Naive B cell (primary cell): ENCODE data around the gene ACER2. TPM values are rescaled to one million over a fixed set of nuclear protein-coding genes. Genes with fewer than 3 reads are reported as not detected.
A peak's percentile ranks its signal among the peaks of the same experiment; 100 is the strongest.
"Not testable (repeated sequence)": the region's sequence is repeated elsewhere in the genome, so short reads cannot be mapped to it uniquely, and the experiment has no call there.

Experiments
- ATAC-seq, 2 donors: fragments of 150-1000 bp; cut with Tn5 transposase; 2 replicates each; pipeline ENCODE4 v1.10.0; 2021; ENCODE audit warnings: low read depth in 2 of 2, mild to moderate bottlenecking in 2 of 2, moderate library complexity in 2 of 2
- DNase-seq: peaks from one replicate; pipeline ENCODE4 v3.0.0; 2022
- H3K27ac Mint-ChIP-seq, 6 donors: one replicate each; pipeline ENCODE4 v1.8.0; 2020 to 2022; ENCODE audit warnings: mild to moderate bottlenecking in 6 of 6, mixed read lengths in 6 of 6, moderate library complexity in 5 of 6, inconsistent platforms in 2 of 6
- H3K27me3 Mint-ChIP-seq, 3 donors: one replicate each; pipeline ENCODE4 v1.8.0; 2021 to 2022; ENCODE audit warnings: mixed read lengths in 3 of 3, mild to moderate bottlenecking in 1 of 3
- H3K36me3 Mint-ChIP-seq, 2 donors: one replicate each; pipeline ENCODE4 v1.8.0; 2020 to 2022; ENCODE audit warnings: mixed read lengths in 2 of 2, inconsistent platforms in 1 of 2, mild to moderate bottlenecking in 1 of 2
- H3K4me1 Mint-ChIP-seq, 3 donors: one replicate each; pipeline ENCODE4 v1.8.0; 2020 to 2022; ENCODE audit warnings: mixed read lengths in 3 of 3, inconsistent platforms in 1 of 3, mild to moderate bottlenecking in 1 of 3, moderate library complexity in 1 of 3
- H3K4me3 Mint-ChIP-seq, 8 donors: one replicate each; pipeline ENCODE4 v1.8.0; 2020 to 2022; ENCODE audit warnings: mild to moderate bottlenecking in 8 of 8, mixed read lengths in 8 of 8, moderate library complexity in 8 of 8, inconsistent platforms in 2 of 8
- H3K9me3 Mint-ChIP-seq, 7 donors: one replicate each; pipeline ENCODE4 v1.8.0; 2020 to 2022; ENCODE audit warnings: mixed read lengths in 7 of 7, mild to moderate bottlenecking in 5 of 7, inconsistent platforms in 2 of 7, moderate library complexity in 1 of 7
- polyA plus RNA-seq, 6 donors: library from polyadenylated mRNA; unstranded; fragments of 300-500 nt; fragmentation: Illumina TruSeq; gene quantifications; one replicate each; pipeline ENCODE4 v1.2.3, GENCODE V29; 2021; ENCODE audit warnings: low read depth in 6 of 6

Gene ACER2
- polyA plus RNA-seq, 6 donors from 2014 or later, result 0.14 to 0.80 (median 0.56) TPM; not detected in 1

- Mint-ChIP-seq H3K4me3 (peak overlapping the region in 1 of 8 donors; percentile 18), H3K4me1 (peaks cover 8 to 10% (median 8%) of the 10 kb centered on the region in 3 donors)
- not testable (repeated sequence) for DNase-seq, H3K27ac Mint-ChIP-seq, H3K36me3 Mint-ChIP-seq, ATAC-seq, H3K27me3 Mint-ChIP-seq, H3K9me3 Mint-ChIP-seq
These were observed 4.6 kb downstream of the ACER2 start for GRCh38 chr9:19413456-19413855.

GRCh38 chr9:19416143-19416542 lies 7.3 kb downstream of the ACER2 start:
- Mint-ChIP-seq H3K36me3 (no peaks in the 10 kb centered on the region), H3K4me3 (no peak overlapping the region), H3K9me3 (peaks cover 0 to 3% (median 0%) of the 10 kb centered on the region in 7 donors), H3K27ac (peak overlapping the region in 1 of 6 donors; percentile 50), H3K27me3 (no peaks in the 10 kb centered on the region), H3K4me1 (no peaks in the 10 kb centered on the region)
- ATAC-seq, result no peak
- no peak for DNase-seq

GRCh38 chr9:19420877-19421276 lies 12.1 kb downstream of the ACER2 start:
- Mint-ChIP-seq H3K36me3 (peaks cover 0 to 10% of the 10 kb centered on the region in 2 donors), H3K27ac (no peak overlapping the region), H3K4me1 (no peaks in the 10 kb centered on the region), H3K4me3 (no peak overlapping the region), H3K9me3 (peaks cover 0 to 3% (median 0%) of the 10 kb centered on the region in 7 donors), H3K27me3 (no peaks in the 10 kb centered on the region)
- no peak for ATAC-seq
- no peak for DNase-seq

DNA sequence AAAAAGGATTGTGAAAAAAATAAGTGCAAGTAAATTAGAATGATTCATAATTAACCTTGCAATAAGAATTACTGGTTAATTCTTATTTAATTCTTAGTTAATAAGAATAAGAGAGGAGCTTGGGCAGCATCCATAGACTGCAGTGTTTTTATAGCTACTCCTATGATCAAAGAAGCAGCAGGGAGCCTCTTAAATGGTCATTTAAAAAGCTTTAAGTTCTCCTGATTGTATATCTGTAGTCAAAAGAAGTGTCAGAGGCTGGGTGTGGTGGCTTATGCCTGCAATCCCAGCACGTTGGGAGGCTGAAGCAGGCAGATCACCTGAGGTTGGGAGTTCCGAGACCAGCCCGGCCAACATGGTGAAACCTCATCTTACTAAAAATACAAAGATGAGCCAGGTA lies 14.4 kb downstream of the ACER2 start:
- Mint-ChIP-seq H3K27ac (no peak overlapping the region), H3K4me1 (no peaks in the 10 kb centered on the region)

GRCh38 chr9:19424176-19424779 lies 15.5 kb downstream of the ACER2 start:
- peak overlapping the region in 1 of 6 donors; percentile 60 for H3K27ac Mint-ChIP-seq

More for the DNA sequence above, 14.4 kb downstream of the ACER2 start:
- H3K9me3 Mint-ChIP-seq, result no peaks in the 10 kb centered on the region
- no peak overlapping the region for H3K4me3 Mint-ChIP-seq
- no peaks in the 10 kb centered on the region for H3K27me3 Mint-ChIP-seq
- ATAC-seq, result no peak
- no peak for DNase-seq
- H3K36me3 Mint-ChIP-seq, result peaks cover 7 to 10% of the 10 kb centered on the region in 2 donors

GRCh38 chr9:19429595-19429994 lies 20.8 kb downstream of the ACER2 start:
- ATAC-seq (no peak), DNase-seq (no peak)
- no peaks in the 10 kb centered on the region for H3K4me1 Mint-ChIP-seq
- no peaks in the 10 kb centered on the region for H3K27me3 Mint-ChIP-seq
- no peak overlapping the region for H3K4me3 Mint-ChIP-seq
- no peak overlapping the region for H3K27ac Mint-ChIP-seq
- H3K36me3 Mint-ChIP-seq, result peaks cover 8 to 10% of the 10 kb centered on the region in 2 donors
- H3K9me3 Mint-ChIP-seq, result no peaks in the 10 kb centered on the region

More at GRCh38 chr9:19424176-19424779, 15.5 kb downstream of the ACER2 start:
- H3K27me3 Mint-ChIP-seq, result no peaks in the 10 kb centered on the region
- no peaks in the 10 kb centered on the region for H3K4me1 Mint-ChIP-seq
- H3K9me3 Mint-ChIP-seq, result no peaks in the 10 kb centered on the region
- H3K4me3 Mint-ChIP-seq, result no peak overlapping the region
- H3K36me3 Mint-ChIP-seq, result peaks cover 8 to 10% of the 10 kb centered on the region in 2 donors
- DNase-seq (no peak), ATAC-seq (no peak)

DNA sequence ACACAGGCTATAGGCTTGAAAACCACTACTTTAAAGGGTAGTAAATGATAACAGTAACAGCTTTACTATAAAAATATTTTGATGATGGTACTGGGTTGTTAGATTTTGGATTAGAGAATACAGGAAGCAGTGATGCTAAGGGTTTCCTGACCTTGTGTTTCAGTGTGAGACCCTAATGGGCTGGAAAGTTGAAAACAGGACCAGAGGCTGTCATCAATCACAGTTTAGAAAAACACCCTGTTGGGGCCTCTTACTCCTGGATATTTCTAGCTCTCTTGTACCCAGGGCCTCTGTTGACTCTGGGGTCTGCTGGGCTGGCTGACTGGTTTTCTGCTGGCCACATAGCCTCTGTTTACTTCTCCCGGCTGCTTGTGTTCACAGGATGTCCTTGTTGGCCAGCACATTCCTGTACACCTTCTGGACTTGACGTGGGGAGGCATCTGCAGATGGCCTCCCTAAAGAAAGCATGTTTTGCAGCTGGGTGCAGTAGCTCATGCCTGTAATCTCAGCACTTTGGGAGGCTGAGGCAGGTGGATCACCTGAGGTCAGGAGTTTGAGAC lies 21.5 kb downstream of the ACER2 start:
- Mint-ChIP-seq H3K9me3 (peaks cover 0 to 2% (median 0%) of the 10 kb centered on the region in 7 donors), H3K4me1 (no peaks in the 10 kb centered on the region), H3K4me3 (no peak overlapping the region), H3K36me3 (peaks cover 4 to 8% of the 10 kb centered on the region in 2 donors), H3K27me3 (no peaks in the 10 kb centered on the region), H3K27ac (no peak overlapping the region)
- DNase-seq (no peak), ATAC-seq (no peak)

GRCh38 chr9:19431361-19432171 lies 22.8 kb downstream of the ACER2 start:
- peaks cover 4 to 8% of the 10 kb centered on the region in 2 donors for H3K36me3 Mint-ChIP-seq
- H3K27me3 Mint-ChIP-seq, result no peaks in the 10 kb centered on the region
- no peak overlapping the region for H3K4me3 Mint-ChIP-seq
- ATAC-seq (no peak), DNase-seq (no peak)
- no peak overlapping the region for H3K27ac Mint-ChIP-seq
- peaks cover 0 to 2% (median 0%) of the 10 kb centered on the region in 7 donors for H3K9me3 Mint-ChIP-seq
- no peaks in the 10 kb centered on the region for H3K4me1 Mint-ChIP-seq

DNA sequence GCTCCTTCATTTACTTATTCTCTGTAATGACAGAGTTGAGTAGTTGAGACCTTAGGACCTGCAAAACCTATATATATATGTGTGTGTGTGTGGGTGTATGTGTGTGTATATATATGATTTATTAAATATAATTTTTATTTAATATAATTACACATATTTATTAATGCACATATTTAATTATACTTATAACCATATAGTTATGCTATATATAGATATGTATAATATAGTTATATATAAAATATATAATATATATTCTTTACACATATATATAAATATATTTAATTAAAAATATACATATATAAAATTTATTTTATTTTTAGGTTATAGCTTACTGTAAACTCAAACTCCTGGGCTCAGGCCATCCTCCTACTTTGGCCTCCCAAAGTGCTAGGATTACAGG lies 23.7 kb downstream of the ACER2 start:
- Mint-ChIP-seq H3K9me3 (peaks cover 0 to 2% (median 0%) of the 10 kb centered on the region in 7 donors), H3K4me3 (no peak overlapping the region), H3K4me1 (no peaks in the 10 kb centered on the region), H3K27ac (no peak overlapping the region), H3K36me3 (peaks cover 4 to 17% of the 10 kb centered on the region in 2 donors), H3K27me3 (no peaks in the 10 kb centered on the region)
- DNase-seq, result no peak
- no peak for ATAC-seq

DNA sequence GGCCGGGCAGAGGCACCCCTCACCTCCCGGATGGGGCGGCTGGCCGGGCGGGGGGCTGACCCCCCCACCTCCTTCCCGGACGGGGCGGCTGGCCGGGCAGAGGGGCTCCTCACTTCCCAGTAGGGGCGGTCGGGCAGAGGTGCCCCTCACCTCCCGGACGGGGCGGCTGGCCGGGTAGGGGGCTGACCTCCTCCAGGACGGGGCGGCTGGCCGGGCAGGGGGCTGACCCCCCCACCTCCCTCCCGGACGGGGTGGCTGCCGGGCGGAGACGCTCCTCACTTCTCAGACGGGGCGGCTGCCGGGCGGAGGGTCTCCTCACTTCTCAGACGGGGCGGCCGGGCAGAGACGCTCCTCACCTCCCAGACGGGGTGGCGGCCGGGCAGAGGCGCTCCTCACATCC lies 24.9 kb downstream of the ACER2 start:
- not testable (repeated sequence) for H3K9me3 Mint-ChIP-seq, H3K4me3 Mint-ChIP-seq, H3K4me1 Mint-ChIP-seq, DNase-seq, H3K27ac Mint-ChIP-seq, ATAC-seq, H3K27me3 Mint-ChIP-seq
- H3K36me3 Mint-ChIP-seq, result peaks cover 4 to 13% of the 10 kb centered on the region in 2 donors

GRCh38 chr9:19440376-19440775 lies 31.6 kb downstream of the ACER2 start:
- Mint-ChIP-seq H3K9me3 (no peaks in the 10 kb centered on the region), H3K36me3 (peaks cover 0 to 13% of the 10 kb centered on the region in 2 donors), H3K4me1 (peaks cover 10 to 22% (median 17%) of the 10 kb centered on the region in 3 donors), H3K27me3 (no peaks in the 10 kb centered on the region), H3K4me3 (peak overlapping the region in 3 of 8 donors; percentile 8 to 58 (median 53)), H3K27ac (peak overlapping the region in 3 of 6 donors; percentile 2 to 80 (median 9))
- ATAC-seq (no peak), DNase-seq (no peak)

GRCh38 chr9:19440823-19441580 lies 32.2 kb downstream of the ACER2 start:
- no peak for DNase-seq
- peak overlapping the region in 7 of 8 donors; percentile 73 to 86 (median 80) for H3K4me3 Mint-ChIP-seq

DNA sequence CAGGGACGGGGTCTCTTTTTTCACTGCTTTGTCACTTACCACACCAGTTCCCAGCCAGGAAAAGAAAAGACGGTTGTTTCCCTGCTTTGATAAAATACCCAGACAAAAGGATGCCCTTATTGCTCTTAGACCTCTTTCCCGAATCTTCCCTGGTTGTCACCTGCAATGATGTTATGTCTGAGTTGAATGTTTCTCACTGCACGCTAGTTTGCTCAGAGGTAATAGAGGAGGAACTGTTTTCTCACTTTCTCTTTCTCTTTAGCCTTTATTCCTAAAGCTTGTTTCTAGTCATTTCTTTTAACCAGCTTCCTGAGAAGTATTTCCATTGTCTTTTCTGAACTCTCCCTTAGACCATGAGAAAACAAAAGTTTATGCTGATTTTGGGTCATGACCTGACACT lies 32.9 kb downstream of the ACER2 start:
- peaks cover 0 to 11% of the 10 kb centered on the region in 2 donors for H3K36me3 Mint-ChIP-seq
- no peaks in the 10 kb centered on the region for H3K9me3 Mint-ChIP-seq
- ATAC-seq, result peak; percentile 71 to 77
- peak; percentile 20 for DNase-seq
- H3K27ac Mint-ChIP-seq, result peak overlapping the region; percentile 0 to 89 (median 72)
- peak overlapping the region; percentile 69 to 86 (median 80) for H3K4me3 Mint-ChIP-seq
- no peaks in the 10 kb centered on the region for H3K27me3 Mint-ChIP-seq
- H3K4me1 Mint-ChIP-seq, result peaks cover 10 to 22% (median 17%) of the 10 kb centered on the region in 3 donors

More at GRCh38 chr9:19440823-19441580, 32.2 kb downstream of the ACER2 start:
- peaks cover 0 to 13% of the 10 kb centered on the region in 2 donors for H3K36me3 Mint-ChIP-seq
- H3K27me3 Mint-ChIP-seq, result no peaks in the 10 kb centered on the region
- H3K4me1 Mint-ChIP-seq, result peaks cover 10 to 22% (median 17%) of the 10 kb centered on the region in 3 donors
- no peaks in the 10 kb centered on the region for H3K9me3 Mint-ChIP-seq
- peak overlapping the region in 5 of 6 donors; percentile 2 to 88 (median 80) for H3K27ac Mint-ChIP-seq
- no peak for ATAC-seq
